Thyroid gland (tissue), 4 donors: ENCODE results near the gene EDC3. TPM values are rescaled to one million over a fixed set of nuclear protein-coding genes. Genes with fewer than 3 reads are reported as not detected.

Source experiments
- DNase-seq, 2 donors: peaks; one replicate each; pipeline ENCODE4 v3.0.0-alpha.2; 2019
- H3K27ac ChIP-seq, 3 donors: fragments of 200-600 bp; sonication (generic); 1 replicate in 2 of 3; 2 replicates in 1 of 3; pipeline ENCODE4 v1.5.1; 2016 to 2019; ENCODE audit warnings: mild to moderate bottlenecking in 1 of 3, moderate library complexity in 1 of 3
- H3K27me3 ChIP-seq: fragments of 200-600 bp; sonication (generic); one replicate; pipeline ENCODE4 v1.5.1; 2019
- H3K36me3 ChIP-seq, 2 donors: fragments of 200-600 bp; sonication (generic); one replicate each; pipeline ENCODE4 v1.5.1; 2016 to 2019
- H3K4me1 ChIP-seq, 2 donors: fragments of 200-600 bp; sonication (generic); one replicate each; pipeline ENCODE4 v1.5.1; 2017 to 2019
- H3K4me3 ChIP-seq, 3 donors: fragments of 200-600 bp; sonication (generic); replicated peaks in 1 of 3; 1 replicate in 2 of 3; 2 replicates in 1 of 3; pipeline ENCODE4 v1.5.1; 2016; ENCODE audit warnings: mild to moderate bottlenecking in 1 of 3
- H3K9me3 ChIP-seq: fragments of 200-600 bp; sonication (generic); one replicate; pipeline ENCODE4 v1.5.1; 2017
- CTCF ChIP-seq, 6 experiments: fragments of 200-600 bp in 3 of 6; fragments of 450-650 bp in 3 of 6; sonication (generic) in 3 of 6; IDR thresholded peaks; one replicate each; pipeline ENCODE4 v1.5.1; 2016 to 2019; ENCODE audit warnings: antibody characterized with exemption in 6 of 6, mild to moderate bottlenecking in 2 of 6, inconsistent platforms in 1 of 6, moderate library complexity in 1 of 6
- POLR2A ChIP-seq, 2 donors: fragments of 450-650 bp; IDR thresholded peaks; one replicate each; pipeline ENCODE4 v1.6.1; 2017; ENCODE audit warnings: antibody characterized with exemption in 2 of 2, mild to moderate bottlenecking in 2 of 2, moderate library complexity in 1 of 2
- WGBS, 2 donors: methylation state at CpG; one replicate each; pipeline ENCODE4 v1.1.5; 2017; 5-methylcytosine and 5-hydroxymethylcytosine counted together
- intact Hi-C: fragments of 100-400 bp; cut with DNase I; formaldehyde crosslinking; loops from one replicate; pipeline ENCODE4 v1.15.1; 2023
- total RNA-seq, 4 donors: library from RNA; depleted of rRNA; stranded (reverse); fragments of >200 nt; gene quantifications; one replicate each; pipeline ENCODE4 v1.2.3, GENCODE V29; 2016

The EDC3 gene
- total RNA-seq, 4 donors from 2014 or later, result 16.3 to 64.7 (median 25.7) TPM

DNA sequence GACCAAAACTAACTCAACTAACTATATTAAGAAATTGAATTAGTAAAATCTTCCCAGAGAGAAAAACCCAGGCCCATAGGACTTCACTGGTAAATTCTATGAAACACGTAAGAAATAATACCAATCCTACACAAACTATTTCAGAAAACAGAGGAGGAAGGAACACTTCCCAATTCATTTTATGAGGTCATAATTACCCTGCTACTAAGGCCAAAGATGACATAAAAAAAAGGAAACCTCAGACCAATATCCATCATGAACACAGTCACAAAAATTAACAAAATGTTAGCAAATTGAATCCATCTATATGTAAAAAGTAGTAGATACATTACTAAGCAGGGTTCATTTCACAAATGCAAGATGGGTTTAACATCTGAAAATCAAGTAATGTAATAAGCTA, 3.5 kb downstream of the EDC3 start:
- 81 to 88% methylated on average over 1 of the region's 1 CpG for WGBS, 2 donors
- TF ChIP-seq POLR2A (IDR thresholded peaks at IDR 0.05) (no peak), CTCF (IDR thresholded peaks at IDR 0.05) (no peak)
- intact Hi-C loops, result no loop called here

DNA sequence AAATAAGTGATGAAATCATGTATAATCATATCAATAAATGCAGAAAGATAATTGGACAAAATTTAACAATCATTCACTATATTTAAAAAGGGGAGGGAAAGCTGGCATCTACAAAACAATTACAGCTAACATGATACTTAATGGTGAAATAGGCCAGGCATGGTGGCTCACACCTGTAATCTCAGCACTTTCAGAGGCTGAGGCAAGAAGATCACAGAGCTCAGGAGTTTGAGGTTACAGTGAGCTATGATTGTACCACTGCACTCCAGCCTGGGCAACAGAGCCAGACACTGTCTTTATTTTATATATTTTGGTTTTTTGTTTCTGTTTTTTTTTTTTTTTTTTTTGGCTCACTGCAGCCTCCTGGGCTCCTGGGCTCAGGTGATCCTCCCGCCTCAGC, 12.1 kb downstream of the EDC3 start:
- TF ChIP-seq CTCF (IDR thresholded peaks at IDR 0.05) (no peak), POLR2A (IDR thresholded peaks at IDR 0.05) (no peak)

More for the DNA sequence above, 3.5 kb downstream of the EDC3 start:
- Histone ChIP-seq H3K9me3 (no peaks in the 10 kb centered on the region), H3K4me1 (peaks cover 14 to 19% of the 10 kb centered on the region in 2 donors), H3K27me3 (no peaks in the 10 kb centered on the region), H3K27ac (no peak overlapping the region), H3K4me3 (no peak overlapping the region), H3K36me3 (no peaks in the 10 kb centered on the region)
- no peak for DNase-seq

DNA sequence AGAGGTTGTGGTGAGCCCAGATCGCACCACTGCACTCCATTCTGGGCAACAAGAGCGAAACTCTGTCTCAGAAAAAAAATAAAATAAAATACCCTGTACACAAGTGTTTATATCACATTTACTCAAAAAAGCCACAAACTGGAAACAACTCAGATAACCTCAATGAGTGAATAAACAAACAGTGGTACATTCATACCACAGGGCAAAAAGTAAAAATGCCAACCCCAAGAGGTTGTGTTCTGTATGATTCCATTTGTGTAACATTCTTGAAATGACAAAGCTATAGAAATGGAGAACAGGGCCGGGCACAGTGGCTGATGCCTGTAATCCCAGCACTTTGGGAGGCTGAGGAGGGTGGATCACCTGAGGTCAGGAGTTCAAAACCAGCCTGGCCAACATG, 12.9 kb downstream of the EDC3 start:
- TF ChIP-seq CTCF (IDR thresholded peaks at IDR 0.05) (no peak), POLR2A (IDR thresholded peaks at IDR 0.05) (no peak)
- Histone ChIP-seq H3K27me3 (no peaks in the 10 kb centered on the region), H3K9me3 (no peaks in the 10 kb centered on the region), H3K36me3 (no peaks in the 10 kb centered on the region), H3K4me1 (no peaks in the 10 kb centered on the region), H3K4me3 (no peak overlapping the region), H3K27ac (no peak overlapping the region)
- intact Hi-C loops, result no loop called here
- DNase-seq, result no peak
- WGBS, 2 donors, result 89 to 97% methylated on average over 3 of the region's 3 CpGs

More for the DNA sequence above, 12.1 kb downstream of the EDC3 start:
- no peak overlapping the region for H3K4me3 ChIP-seq
- H3K27ac ChIP-seq, result no peak overlapping the region
- intact Hi-C loops, result no loop called here
- no peaks in the 10 kb centered on the region for H3K9me3 ChIP-seq
- no peaks in the 10 kb centered on the region for H3K27me3 ChIP-seq
- WGBS, 2 donors, result 100% methylated on average over 1 of the region's 1 CpG
- no peak for DNase-seq
- H3K36me3 ChIP-seq, result no peaks in the 10 kb centered on the region
- no peaks in the 10 kb centered on the region for H3K4me1 ChIP-seq

DNA sequence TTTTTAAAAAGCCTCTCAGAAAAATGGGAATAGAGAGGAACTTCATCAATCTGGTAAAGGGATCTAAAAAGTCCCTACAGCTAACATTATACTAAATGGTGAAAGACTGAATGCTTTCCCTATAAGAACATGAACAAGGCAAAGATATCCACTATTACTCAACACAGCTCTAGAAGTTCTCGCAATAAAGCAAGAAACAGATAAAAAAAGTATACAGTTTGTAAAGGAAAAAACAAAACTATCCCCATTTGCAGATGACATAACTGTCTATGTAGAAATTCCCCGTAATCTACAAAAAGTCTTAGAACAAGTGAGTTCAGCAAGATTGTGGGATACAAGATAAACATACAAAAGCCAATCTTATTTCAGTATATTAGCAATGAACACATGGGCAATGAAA, 15.4 kb downstream of the EDC3 start:
- Histone ChIP-seq H3K36me3 (no peaks in the 10 kb centered on the region), H3K9me3 (no peaks in the 10 kb centered on the region), H3K27me3 (no peaks in the 10 kb centered on the region), H3K4me3 (no peak overlapping the region), H3K4me1 (no peaks in the 10 kb centered on the region), H3K27ac (no peak overlapping the region)
- 92 to 98% methylated on average over 2 of the region's 2 CpGs for WGBS, 2 donors
- no peak for DNase-seq
- intact Hi-C loops, result no loop called here
- TF ChIP-seq POLR2A (IDR thresholded peaks at IDR 0.05) (no peak), CTCF (IDR thresholded peaks at IDR 0.05) (no peak)

DNA sequence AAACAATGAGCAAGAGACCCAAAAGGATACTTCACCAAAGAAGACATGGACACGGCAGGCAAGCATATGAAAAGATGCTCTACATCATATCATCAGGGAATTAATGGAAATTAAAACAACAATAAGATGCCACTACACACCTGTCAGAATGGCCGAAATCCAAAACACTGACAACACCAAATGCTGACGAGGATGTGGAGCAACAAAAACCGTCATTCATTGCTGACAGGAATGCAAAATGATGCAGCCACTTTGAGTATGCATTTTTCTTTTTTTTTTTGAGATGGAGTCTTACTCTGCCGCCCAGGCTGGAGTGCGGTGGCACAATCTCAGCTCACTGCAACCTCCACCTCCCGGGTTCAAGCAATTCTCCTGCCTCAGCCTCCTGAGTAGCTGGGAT, 19.0 kb downstream of the EDC3 start:
- H3K27me3 ChIP-seq, result no peaks in the 10 kb centered on the region
- peaks cover 13 to 17% of the 10 kb centered on the region in 2 donors for H3K36me3 ChIP-seq
- intact Hi-C loops, result no loop called here
- no peak overlapping the region for H3K27ac ChIP-seq
- 96% methylated on average over 7 of the region's 7 CpGs for WGBS, 2 donors
- no peak overlapping the region for H3K4me3 ChIP-seq
- no peaks in the 10 kb centered on the region for H3K4me1 ChIP-seq
- TF ChIP-seq POLR2A (IDR thresholded peaks at IDR 0.05) (no peak), CTCF (IDR thresholded peaks at IDR 0.05) (no peak)
- no peaks in the 10 kb centered on the region for H3K9me3 ChIP-seq
- DNase-seq, result no peak
